Endothelial cell of umbilical vein (primary cell): ENCODE data around the gene NHLRC4. TPM values are rescaled to one million over a fixed set of nuclear protein-coding genes. Genes with fewer than 3 reads are reported as not detected.

Experiments
- BruUV-seq: library from RNA; stranded (reverse); fragments of 400-500 nt; replicated peaks from 2 replicates; lab custom pipeline; 2021; lab: Mats Ljungman, UMichigan
- CTCF ChIA-PET: fragments of 300-600, 350-600 bp; sonication (Branson Sonifier 250); formaldehyde crosslinking; loops from one replicate; lab custom pipeline; 2021; ENCODE audit warnings: antibody characterized with exemption, inconsistent platforms; lab: Charles Lee
- POLR2A ChIA-PET: fragments of 300-600, 350-600 bp; sonication (Branson Sonifier 250); formaldehyde crosslinking; loops from one replicate; lab custom pipeline; 2021; ENCODE audit warnings: antibody characterized with exemption, inconsistent platforms; lab: Charles Lee
- DNase-seq: peaks from one replicate; pipeline ENCODE4 v3.0.0-alpha.2; 2011; ENCODE audit warnings: low read depth, low spot score
- FAIRE-seq: peaks from 2 replicates; lab custom pipeline; 2011; peaks lifted over from hg19 to GRCh38; lab: Jason Lieb, UNC
- H2AFZ ChIP-seq: 2 replicates; pipeline ENCODE4 v1.6.0; 2012; ENCODE audit warnings: low read depth, low read length, control low read depth, inconsistent platforms
- H3K27ac ChIP-seq: 2 replicates; pipeline ENCODE4 v1.5.1; 2011; ENCODE audit warnings: low read depth, mild to moderate bottlenecking, control low read depth, low read length, moderate library complexity; ENCODE audit not compliant: insufficient read depth
- H3K27me3 ChIP-seq, 2 experiments: 2 replicates each; pipeline versions ENCODE4 v1.6.0 to v1.6.1; 2011; ENCODE audit warnings: low read length in 2 of 2, mixed read lengths in 1 of 2; ENCODE audit not compliant: control insufficient read depth in 2 of 2, insufficient read depth in 2 of 2
- H3K36me3 ChIP-seq, 2 experiments: 2 replicates in 1 of 2; 3 replicates in 1 of 2; pipeline ENCODE4 v1.5.1; 2011; ENCODE audit warnings: low read length in 2 of 2, mild to moderate bottlenecking in 1 of 2, moderate library complexity in 1 of 2; ENCODE audit not compliant: control insufficient read depth in 2 of 2, insufficient read depth in 2 of 2; ENCODE audit errors: extremely low read depth in 1 of 2
- H3K4me1 ChIP-seq: 3 replicates; pipeline ENCODE4 v1.5.1; 2011; ENCODE audit warnings: mild to moderate bottlenecking, low read length; ENCODE audit not compliant: control insufficient read depth, insufficient read depth; ENCODE audit errors: extremely low read depth
- H3K4me2 ChIP-seq: 2 replicates; pipeline ENCODE4 v1.6.1; 2011; ENCODE audit warnings: low read length, control low read depth, mixed read lengths; ENCODE audit not compliant: insufficient read depth
- H3K4me3 ChIP-seq, 3 experiments: fragments of 200-600 bp in 1 of 3; sonication (generic), shearing (Covaris generic) in 1 of 3; replicated peaks in 1 of 3; 2 replicates each; pipeline ENCODE4 v1.5.1; 2011 to 2016; ENCODE audit warnings: control low read depth in 3 of 3, low read length in 3 of 3, mild to moderate bottlenecking in 2 of 3, inconsistent platforms in 1 of 3, low read depth in 1 of 3, moderate library complexity in 1 of 3; ENCODE audit not compliant: insufficient read depth in 1 of 3
- H3K79me2 ChIP-seq: 2 replicates; pipeline ENCODE4 v1.6.0; 2012; ENCODE audit warnings: low read length, inconsistent platforms; ENCODE audit not compliant: control insufficient read depth, insufficient read depth
- H3K9ac ChIP-seq: replicated peaks from 2 replicates; pipeline ENCODE3; 2011; ENCODE audit warnings: low read length, control low read depth; ENCODE audit not compliant: insufficient read depth; ENCODE audit errors: extremely low read depth
- H3K9me1 ChIP-seq: replicated peaks from 3 replicates; pipeline ENCODE4 v1.6.0; 2011; ENCODE audit warnings: mild to moderate bottlenecking, low read length; ENCODE audit not compliant: control insufficient read depth, insufficient read depth; ENCODE audit errors: extremely low read depth
- H3K9me3 ChIP-seq: replicated peaks from 2 replicates; pipeline ENCODE4 v1.5.1; 2012; ENCODE audit warnings: low read length, inconsistent platforms; ENCODE audit not compliant: control insufficient read depth, insufficient read depth
- H4K20me1 ChIP-seq: replicated peaks from 2 replicates; pipeline ENCODE3; 2011; ENCODE audit warnings: mild to moderate bottlenecking, low read length; ENCODE audit not compliant: control insufficient read depth, insufficient read depth; ENCODE audit errors: extremely low read depth
- EZH2 ChIP-seq: IDR thresholded peaks from 2 replicates; pipeline ENCODE4 v1.6.1; 2012; ENCODE audit warnings: borderline replicate concordance, low read depth, mild to moderate bottlenecking, moderate library complexity, low read length, inconsistent platforms; ENCODE audit not compliant: severe bottlenecking
- FOS ChIP-seq: IDR thresholded peaks from 2 replicates; pipeline ENCODE4 v1.6.1; 2011; ENCODE audit warnings: mild to moderate bottlenecking, low read length, moderate library complexity, borderline replicate concordance; ENCODE audit not compliant: insufficient read depth
- GATA2 ChIP-seq: IDR thresholded peaks from 2 replicates; pipeline ENCODE4 v1.7.0; 2011; ENCODE audit warnings: low read depth, mild to moderate bottlenecking, moderate library complexity, mixed read lengths, low read length; ENCODE audit not compliant: insufficient read length, insufficient read depth
- JUN ChIP-seq: IDR thresholded peaks from 2 replicates; pipeline ENCODE4 v1.6.1; 2011; ENCODE audit warnings: borderline replicate concordance, low read depth; ENCODE audit not compliant: insufficient read length, insufficient read depth
- MYC ChIP-seq: IDR thresholded peaks from one replicate; pipeline ENCODE4 v1.6.1; 2011; ENCODE audit warnings: mild to moderate bottlenecking, low read depth, low read length
- POLR2A ChIP-seq: IDR thresholded peaks from 2 replicates; pipeline ENCODE4 v1.6.1; 2012; ENCODE audit warnings: low read depth, mild to moderate bottlenecking, control low read depth, low read length
- POLR2AphosphoS5 ChIP-seq: IDR thresholded peaks from 2 replicates; pipeline ENCODE4 v1.6.1; 2012; ENCODE audit warnings: low read depth, mild to moderate bottlenecking, control low read depth, low read length, moderate library complexity; ENCODE audit not compliant: insufficient read depth
- dilution Hi-C: fragments of 300-500 bp; cut with MboI; formaldehyde crosslinking; loops from one replicate; pipeline ENCODE4 v1.15.0; 2019; ENCODE audit warnings: low sequenced_read_pairs; ENCODE audit not compliant: extremely low pct_ligation_motif_present
- intact Hi-C: fragments of 100-400 bp; cut with micrococcal nuclease; formaldehyde crosslinking; loops from one replicate; pipeline ENCODE4 v1.10.0; 2022
- polyA plus RNA-seq, 4 experiments: library from polyadenylated mRNA; depleted of rRNA in 3 of 4; stranded (reverse) in 3 of 4; unstranded in 1 of 4; fragments of >200 nt; gene quantifications; 2 replicates each; pipeline versions ENCODE4 v1.2.1 to v1.2.3, GENCODE V29; 2011 to 2012; ENCODE audit warnings: missing spikeins in 1 of 4
- total RNA-seq: library from RNA; stranded (reverse); gene quantifications from 2 replicates; pipeline ENCODE4 v1.2.3, GENCODE V29; 2021
- TF ChIP-seq, protein P1 (sequence below), 2 donors: IDR thresholded peaks; 1 replicate in 1 of 2; 2 replicates in 1 of 2; pipeline ENCODE4 v1.5.1; 2011; ENCODE audit warnings: low read length in 2 of 2, mild to moderate bottlenecking in 2 of 2, moderate library complexity in 2 of 2, control low read depth in 1 of 2, inconsistent platforms in 1 of 2, low read depth in 1 of 2; ENCODE audit not compliant: insufficient read depth in 1 of 2; ENCODE audit errors: extremely low read depth in 1 of 2
- TF ChIP-seq, protein P2 (sequence below): IDR thresholded peaks from 2 replicates; pipeline ENCODE4 v1.6.1; 2011; ENCODE audit not compliant: insufficient read depth, insufficient read length

NHLRC4 gene
- total and polyA plus RNA-seq, 2 donors (not counting 3 experiments of a cell fraction or from before 2014, with no cell fraction given): 0.73 to 0.94 TPM

DNA sequence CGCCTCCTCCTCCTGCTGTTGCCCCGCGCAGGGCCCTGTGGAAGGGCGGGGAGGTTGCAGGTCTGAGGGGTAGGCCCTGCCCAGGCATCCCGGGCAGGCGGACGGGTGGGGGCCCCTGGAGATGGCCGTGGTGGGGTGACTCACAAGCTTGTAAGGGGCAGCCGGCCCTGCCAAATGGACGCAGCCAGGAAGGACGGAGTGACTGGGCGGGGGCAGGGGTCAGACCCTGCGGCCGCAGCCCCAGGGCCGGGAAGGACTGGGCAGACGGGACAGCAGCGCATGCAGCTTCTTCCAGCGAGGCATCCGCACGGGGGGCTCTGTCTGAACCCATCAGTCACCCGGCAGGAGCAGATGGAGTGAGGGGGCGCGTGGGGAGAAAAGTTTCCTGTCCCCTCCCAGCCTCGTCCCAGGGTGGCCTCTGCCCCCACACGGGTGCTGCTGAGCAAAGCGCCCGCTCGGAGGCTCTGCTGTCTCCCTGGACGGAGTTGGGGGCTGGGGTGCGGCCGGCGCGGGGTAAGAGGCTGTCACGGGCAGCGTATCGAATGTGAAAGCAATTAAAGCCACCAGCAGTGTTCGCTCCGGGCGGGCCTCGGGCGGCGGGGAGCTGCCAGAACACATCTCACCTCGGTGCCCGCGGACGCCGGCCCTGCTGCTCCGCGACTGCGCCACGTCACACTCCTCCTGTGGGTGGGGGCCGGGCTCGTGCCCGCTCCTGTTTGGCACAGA is 12.0 kb upstream of the NHLRC4 start:
- peaks cover 7 to 9% of the 10 kb centered on the region in 2 experiments for H3K27me3 ChIP-seq
- TF ChIP-seq FOS (peak; percentile 63), POLR2A (no peak), JUN (no peak), GATA2 (no peak), POLR2AphosphoS5 (peak; percentile 33), MYC (no peak), EZH2 (no peak)
- TF ChIP-seq, protein P1, sequence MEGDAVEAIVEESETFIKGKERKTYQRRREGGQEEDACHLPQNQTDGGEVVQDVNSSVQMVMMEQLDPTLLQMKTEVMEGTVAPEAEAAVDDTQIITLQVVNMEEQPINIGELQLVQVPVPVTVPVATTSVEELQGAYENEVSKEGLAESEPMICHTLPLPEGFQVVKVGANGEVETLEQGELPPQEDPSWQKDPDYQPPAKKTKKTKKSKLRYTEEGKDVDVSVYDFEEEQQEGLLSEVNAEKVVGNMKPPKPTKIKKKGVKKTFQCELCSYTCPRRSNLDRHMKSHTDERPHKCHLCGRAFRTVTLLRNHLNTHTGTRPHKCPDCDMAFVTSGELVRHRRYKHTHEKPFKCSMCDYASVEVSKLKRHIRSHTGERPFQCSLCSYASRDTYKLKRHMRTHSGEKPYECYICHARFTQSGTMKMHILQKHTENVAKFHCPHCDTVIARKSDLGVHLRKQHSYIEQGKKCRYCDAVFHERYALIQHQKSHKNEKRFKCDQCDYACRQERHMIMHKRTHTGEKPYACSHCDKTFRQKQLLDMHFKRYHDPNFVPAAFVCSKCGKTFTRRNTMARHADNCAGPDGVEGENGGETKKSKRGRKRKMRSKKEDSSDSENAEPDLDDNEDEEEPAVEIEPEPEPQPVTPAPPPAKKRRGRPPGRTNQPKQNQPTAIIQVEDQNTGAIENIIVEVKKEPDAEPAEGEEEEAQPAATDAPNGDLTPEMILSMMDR (IDR thresholded peaks at IDR 0.05; ENCODE audit: extremely low read depth in 1 of 2, insufficient read depth in 1 of 2, low read depth in 1 of 2, low read length in 2 of 2): no peak
- TF ChIP-seq, protein P2, sequence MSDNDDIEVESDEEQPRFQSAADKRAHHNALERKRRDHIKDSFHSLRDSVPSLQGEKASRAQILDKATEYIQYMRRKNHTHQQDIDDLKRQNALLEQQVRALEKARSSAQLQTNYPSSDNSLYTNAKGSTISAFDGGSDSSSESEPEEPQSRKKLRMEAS: no peak
- intact Hi-C loops: no loop called here
- H3K4me3 ChIP-seq: no peak overlapping the region
- no peak overlapping the region for H3K4me2 ChIP-seq
- ChIA-PET POLR2A (no interaction called here), CTCF (interaction anchor here (0.7 to 2.8 kb wide), 3 partner anchors 11 to 25 kb away, joined by 3 to 9 read pairs (median 5); partner anchors contain the start of gene NHLRC4)
- no peak overlapping the region for H3K27ac ChIP-seq
- no peak overlapping the region for H2AFZ ChIP-seq
- no peaks in the 10 kb centered on the region for H4K20me1 ChIP-seq
- peaks cover 6% of the 10 kb centered on the region for H3K4me1 ChIP-seq
- no TSS peak for BruUV-seq
- dilution Hi-C loops: no loop called here
- H3K9me1 ChIP-seq: no peaks in the 10 kb centered on the region
- H3K79me2 ChIP-seq: no peaks in the 10 kb centered on the region
- DNase-seq: peak; percentile 21
- H3K36me3 ChIP-seq: peaks cover 0 to 7% of the 10 kb centered on the region in 2 experiments
- H3K9me3 ChIP-seq: no peaks in the 10 kb centered on the region
- peak; percentile 8 for FAIRE-seq
- H3K9ac ChIP-seq: no peak overlapping the region
